ENCODE data around the gene MCF2L.

DNA sequence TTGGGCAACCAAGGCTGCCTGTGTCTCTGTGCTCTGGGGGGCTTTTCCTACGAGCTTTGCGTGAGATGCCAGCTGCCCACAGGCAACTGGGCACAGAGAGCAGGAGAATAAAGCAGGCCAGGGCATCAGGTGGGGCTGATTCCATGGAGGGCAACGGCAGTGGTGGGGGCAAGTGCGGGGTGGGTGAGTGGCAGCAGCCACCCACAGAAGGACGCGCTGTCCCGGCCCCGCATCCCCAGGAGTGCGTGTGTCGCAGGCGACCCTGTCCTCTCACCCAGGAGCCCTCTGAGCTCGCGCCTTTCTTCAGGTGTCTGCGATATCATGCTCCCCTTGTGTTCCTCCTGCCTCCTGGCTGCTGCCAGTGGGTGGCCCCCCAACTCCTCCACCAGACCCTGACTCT lies 67.4 kb downstream of the MCF2L start:
- no peak for TF ChIP-seq POLR2A (IDR thresholded peaks at IDR 0.05; ENCODE audit: low read depth, low read length)
- no peak for TF ChIP-seq TAF1 (IDR thresholded peaks at IDR 0.05; ENCODE audit: borderline replicate concordance, low read depth, low read length)
- no peak for TF ChIP-seq POLR2AphosphoS5 (IDR thresholded peaks at IDR 0.05; ENCODE audit: low read depth, low read length)
